GM23248 (cell line): ENCODE results near the gene IQGAP2. TPM values are rescaled to one million over a fixed set of nuclear protein-coding genes. Genes with fewer than 3 reads are reported as not detected.

Source experiments
- DNase-seq: peaks from one replicate; pipeline ENCODE4 v3.0.0-alpha.2; 2015
- H2AFZ ChIP-seq: fragments of 200-600 bp; sonication (generic); 2 replicates; pipeline ENCODE4 v1.6.1; 2016; ENCODE audit warnings: antibody characterized with exemption
- H3F3A ChIP-seq: fragments of 200-600 bp; sonication (generic); 2 replicates; pipeline ENCODE4 v1.6.1; 2016; ENCODE audit warnings: mild to moderate bottlenecking, antibody characterized with exemption, mixed run types; ENCODE audit not compliant: insufficient read depth
- H3K27ac ChIP-seq: fragments of 200-600 bp; sonication (generic); 2 replicates; pipeline ENCODE4 v1.5.1; 2016; ENCODE audit warnings: mild to moderate bottlenecking
- H3K27me3 ChIP-seq: fragments of 200-600 bp; sonication (generic); replicated peaks from 2 replicates; pipeline ENCODE4 v1.6.1; 2016; ENCODE audit warnings: mild to moderate bottlenecking; ENCODE audit not compliant: insufficient read depth
- H3K36me3 ChIP-seq: fragments of 200-600 bp; sonication (generic); 2 replicates; pipeline ENCODE4 v1.6.1; 2016; ENCODE audit warnings: low read depth, mild to moderate bottlenecking
- H3K4me1 ChIP-seq: fragments of 200-600 bp; sonication (generic); 2 replicates; pipeline ENCODE4 v1.6.1; 2016; ENCODE audit warnings: mild to moderate bottlenecking; ENCODE audit not compliant: insufficient read depth
- H3K4me2 ChIP-seq: fragments of 200-600 bp; sonication (generic); one replicate; pipeline ENCODE4 v1.6.1; 2016; ENCODE audit warnings: mild to moderate bottlenecking; ENCODE audit not compliant: unreplicated experiment
- H3K4me3 ChIP-seq: fragments of 200-600 bp; sonication (generic); 2 replicates; pipeline ENCODE4 v1.5.1; 2016; ENCODE audit warnings: mild to moderate bottlenecking
- H3K79me2 ChIP-seq: fragments of 200-600 bp; sonication (generic); 2 replicates; pipeline ENCODE4 v1.6.1; 2016; ENCODE audit warnings: mild to moderate bottlenecking; ENCODE audit not compliant: insufficient read depth
- H3K9ac ChIP-seq: fragments of 200-600 bp; sonication (generic); 2 replicates; pipeline ENCODE4 v1.6.1; 2016; ENCODE audit warnings: mild to moderate bottlenecking
- H3K9me2 ChIP-seq: fragments of 200-600 bp; sonication (generic); 2 replicates; pipeline ENCODE4 v1.6.1; 2016; ENCODE audit warnings: mixed run types, mild to moderate bottlenecking, moderate library complexity; ENCODE audit not compliant: insufficient read depth
- H3K9me3 ChIP-seq: fragments of 200-600 bp; sonication (generic); one replicate; pipeline ENCODE4 v1.6.1; 2017; ENCODE audit warnings: low read depth
- H4K20me1 ChIP-seq: fragments of 200-600 bp; sonication (generic); 2 replicates; pipeline ENCODE4 v1.6.0; 2016; ENCODE audit not compliant: insufficient read depth
- EZH2 ChIP-seq: fragments of 200-600 bp; sonication (generic); IDR thresholded peaks from 2 replicates; pipeline ENCODE4 v1.6.1; 2018; ENCODE audit warnings: antibody characterized with exemption, mild to moderate bottlenecking; ENCODE audit not compliant: insufficient read depth, poor library complexity, severe bottlenecking
- EZH2phosphoT487 ChIP-seq: fragments of 200-600 bp; sonication (generic); IDR thresholded peaks from 2 replicates; pipeline ENCODE4 v1.6.1; 2018; ENCODE audit warnings: antibody characterized with exemption, moderate library complexity, mild to moderate bottlenecking, low read depth; ENCODE audit not compliant: insufficient read depth
- WGBS, 2 experiments: methylation state at CpG; one replicate each; pipeline ENCODE4 v1.1.6; 2015 to 2017; ENCODE audit warnings: low lambda C conversion rate in 2 of 2, low coverage in 1 of 2; ENCODE audit errors: missing lambda C conversion rate in 2 of 2; 5-methylcytosine and 5-hydroxymethylcytosine counted together
- in situ Hi-C: fragments of 300-500 bp; cut with MboI; formaldehyde crosslinking; loops from 2 replicates; pipeline ENCODE4 v1.15.0; 2020
- polyA plus RNA-seq: library from polyadenylated mRNA; unstranded; fragments of >200 nt; fragmentation: Nextera tagmentation; extraction: Ambion mirVana; gene quantifications from 2 replicates; pipeline ENCODE4 v1.2.1, GENCODE V29; 2016
- total RNA-seq: library from RNA; depleted of rRNA; stranded (reverse); fragments of >200 nt; shearing (Covaris generic); gene quantifications from 2 replicates; pipeline ENCODE4 v1.2.3, GENCODE V29; 2014

The IQGAP2 gene
- total and polyA plus RNA-seq, 2 experiments from 2014 or later, result 0.11 TPM; not detected in 1

DNA sequence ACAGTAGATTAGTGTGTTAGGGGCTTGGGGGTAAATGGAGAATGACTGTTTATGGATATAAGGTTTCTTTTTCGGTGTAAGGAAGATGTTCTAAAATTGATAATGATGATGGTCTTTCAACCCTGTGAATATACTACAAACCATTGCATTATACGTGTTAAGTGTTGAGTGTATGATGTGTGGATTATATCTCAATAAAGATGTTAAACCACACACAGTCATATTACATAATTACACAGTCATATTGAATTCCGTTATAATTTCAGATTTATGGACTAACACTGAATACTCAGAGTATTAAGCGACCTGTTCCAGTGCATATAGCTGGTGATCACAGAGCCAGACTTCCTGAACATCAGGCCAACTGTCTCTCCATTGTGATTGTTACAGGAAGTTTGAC lies 152.0 kb downstream of the IQGAP2 start:
- no peak overlapping the region for H3K9ac ChIP-seq
- no peak overlapping the region for H3K4me3 ChIP-seq
- WGBS, 2 experiments, result 50 to 55% methylated on average over 4 of the region's 4 CpGs
- in situ Hi-C loops, result no loop called here
- H2AFZ ChIP-seq, result no peak overlapping the region
- no peaks in the 10 kb centered on the region for H3K36me3 ChIP-seq
- 0 out of 2 replicates have a peak, but pooled peaks cover 6% of the 10 kb centered on the region for H3K27me3 ChIP-seq
- H3K27ac ChIP-seq, result no peak overlapping the region
- no peaks in the 10 kb centered on the region for H3K9me3 ChIP-seq
- no peaks in the 10 kb centered on the region for H4K20me1 ChIP-seq
- TF ChIP-seq EZH2phosphoT487 (no peak), EZH2 (no peak)
- DNase-seq, result no peak
- H3F3A ChIP-seq, result no peaks in the 10 kb centered on the region
- H3K4me2 ChIP-seq, result no peak overlapping the region
- no peaks in the 10 kb centered on the region for H3K79me2 ChIP-seq
- no peaks in the 10 kb centered on the region for H3K4me1 ChIP-seq
- H3K9me2 ChIP-seq, result no peaks in the 10 kb centered on the region

DNA sequence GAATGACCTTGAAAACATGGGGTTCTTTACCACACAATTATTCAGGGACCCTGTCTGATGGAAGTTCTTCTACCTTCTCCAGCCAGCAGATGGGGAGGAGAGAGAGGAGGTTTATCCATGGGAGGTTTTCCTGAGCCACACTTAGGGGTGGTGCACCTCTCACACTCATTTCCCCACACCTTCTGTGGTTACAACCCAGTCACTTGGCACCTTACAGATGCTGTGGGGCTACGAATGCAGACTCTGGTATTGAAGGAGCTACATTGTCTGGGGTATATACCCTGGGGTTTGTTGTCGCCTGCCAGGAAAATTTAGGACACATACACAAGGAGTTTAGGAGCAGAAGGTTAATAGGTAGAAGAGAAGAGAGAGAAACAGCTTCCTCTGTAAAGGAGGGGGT lies 152.6 kb downstream of the IQGAP2 start:
- Histone ChIP-seq H3K27ac (no peak overlapping the region), H3K9ac (no peak overlapping the region), H3K36me3 (no peaks in the 10 kb centered on the region), H4K20me1 (no peaks in the 10 kb centered on the region), H3K4me1 (no peaks in the 10 kb centered on the region), H3K9me3 (no peaks in the 10 kb centered on the region), H3F3A (no peaks in the 10 kb centered on the region), H3K9me2 (no peaks in the 10 kb centered on the region), H3K4me3 (no peak overlapping the region), H3K4me2 (no peak overlapping the region), H3K27me3 (0 out of 2 replicates have a peak, but pooled peaks cover 5% of the 10 kb centered on the region), H2AFZ (no peak overlapping the region), H3K79me2 (no peaks in the 10 kb centered on the region)
- TF ChIP-seq EZH2, result no peak
- no peak for TF ChIP-seq EZH2phosphoT487
- 14 to 21% methylated on average over 2 of the region's 2 CpGs for WGBS, 2 experiments
- in situ Hi-C loops, result no loop called here
- DNase-seq, result no peak

DNA sequence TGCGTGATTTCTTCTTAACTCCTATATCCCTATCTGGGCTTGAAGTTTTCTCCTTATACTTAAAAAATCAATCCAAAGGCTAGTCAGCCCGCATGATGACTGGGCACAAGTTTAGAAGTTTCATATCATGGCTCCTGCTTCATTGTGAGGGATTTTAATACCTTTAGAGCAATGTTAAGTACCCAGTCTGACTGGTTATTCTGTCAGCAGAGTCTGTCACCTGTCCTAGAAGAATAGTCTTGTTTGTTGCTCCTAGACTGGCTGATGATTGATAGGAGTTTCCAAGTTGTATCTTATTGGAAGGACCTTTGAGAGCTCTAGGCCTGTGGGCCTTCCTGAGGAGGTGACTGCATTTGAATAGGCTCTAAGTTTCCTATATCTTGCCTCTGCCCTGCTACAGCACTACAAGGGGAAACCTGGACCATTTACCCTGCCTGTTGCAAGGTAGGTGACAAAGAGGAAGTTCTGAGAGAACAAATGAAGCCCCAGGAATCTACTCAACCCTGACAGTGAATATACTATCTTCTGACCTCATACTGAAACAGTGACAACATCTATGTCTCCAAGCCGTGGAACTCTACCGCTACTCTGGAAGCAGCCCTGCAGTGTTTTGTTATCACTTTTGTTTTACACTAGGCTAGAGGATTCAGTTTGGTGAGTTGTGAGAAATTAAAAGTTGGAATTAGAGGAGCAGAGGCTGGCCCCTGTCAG lies 153.6 kb downstream of the IQGAP2 start:
- in situ Hi-C loops, result no loop called here
- no peak overlapping the region for H3K4me2 ChIP-seq

DNA sequence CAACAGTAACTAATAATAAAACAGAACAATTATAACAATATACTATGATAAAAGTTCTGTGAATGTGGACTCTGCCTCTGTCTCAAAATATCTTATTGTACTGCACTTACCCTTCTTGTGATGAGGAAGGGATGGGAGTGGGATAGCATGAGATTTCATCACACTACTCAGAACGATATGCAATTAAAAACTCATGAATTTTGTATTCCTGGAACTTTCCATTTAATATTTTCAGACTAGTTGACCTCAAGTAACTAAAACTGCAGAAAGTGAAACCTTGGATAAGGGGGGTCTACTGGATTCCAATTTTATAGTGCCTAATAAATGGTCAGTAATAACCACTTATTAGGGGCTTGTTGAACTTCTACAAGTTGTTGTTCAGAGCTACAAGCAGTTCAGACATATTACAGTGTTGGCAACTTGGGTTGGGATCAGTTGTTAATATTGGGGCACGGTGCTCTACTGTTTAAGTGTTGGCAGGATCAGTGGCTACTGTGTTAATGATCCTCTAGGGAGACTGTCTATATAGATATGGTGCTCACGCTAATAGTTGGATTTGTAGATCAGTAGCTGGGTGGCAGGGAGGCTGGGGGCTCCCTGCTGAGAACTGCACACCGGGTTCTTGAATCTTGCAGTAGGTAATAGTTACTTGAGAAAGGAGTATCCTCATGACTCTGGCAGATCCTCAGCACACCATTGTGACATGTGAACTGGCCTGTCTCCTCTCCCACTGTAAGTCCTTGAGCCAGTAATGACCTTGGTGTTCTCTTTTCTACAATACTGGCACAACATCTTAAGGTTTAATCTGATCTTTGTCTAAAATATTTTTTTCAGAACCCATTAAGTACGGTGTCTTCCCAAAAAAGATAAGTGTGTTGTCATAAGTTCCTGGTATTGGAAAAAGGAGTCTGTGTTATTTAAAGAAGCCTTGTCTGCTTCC lies 158.1 kb downstream of the IQGAP2 start:
- 36 to 46% methylated on average over 5 of the region's 5 CpGs for WGBS, 2 experiments
- Histone ChIP-seq H2AFZ (no peak overlapping the region), H3K4me1 (no peaks in the 10 kb centered on the region), H3K4me2 (no peak overlapping the region), H4K20me1 (no peaks in the 10 kb centered on the region), H3K9me3 (no peaks in the 10 kb centered on the region), H3K4me3 (no peak overlapping the region), H3F3A (no peaks in the 10 kb centered on the region), H3K27me3 (peaks cover 6% of the 10 kb centered on the region; the same call in 1 of the 2 replicates), H3K36me3 (no peaks in the 10 kb centered on the region), H3K9ac (no peak overlapping the region), H3K27ac (no peak overlapping the region), H3K79me2 (no peaks in the 10 kb centered on the region), H3K9me2 (no peaks in the 10 kb centered on the region)
- no peak for DNase-seq
- in situ Hi-C loops, result no loop called here
- TF ChIP-seq EZH2, result no peak
- TF ChIP-seq EZH2phosphoT487, result no peak

More for the DNA sequence above, 153.6 kb downstream of the IQGAP2 start:
- no peak overlapping the region for H3K4me3 ChIP-seq
- no peak for DNase-seq
- H4K20me1 ChIP-seq, result no peaks in the 10 kb centered on the region
- no peaks in the 10 kb centered on the region for H3F3A ChIP-seq
- no peak overlapping the region for H2AFZ ChIP-seq
- no peaks in the 10 kb centered on the region for H3K9me2 ChIP-seq
- no peaks in the 10 kb centered on the region for H3K79me2 ChIP-seq
- no peaks in the 10 kb centered on the region for H3K36me3 ChIP-seq
- 0 out of 2 replicates have a peak, but pooled peaks cover 5% of the 10 kb centered on the region for H3K27me3 ChIP-seq
- 58 to 72% methylated on average over 4 of the region's 4 CpGs for WGBS, 2 experiments
- no peak overlapping the region for H3K27ac ChIP-seq
- H3K9me3 ChIP-seq, result no peaks in the 10 kb centered on the region
- TF ChIP-seq EZH2phosphoT487 (no peak), EZH2 (no peak)
- no peak overlapping the region for H3K9ac ChIP-seq
- no peaks in the 10 kb centered on the region for H3K4me1 ChIP-seq
